ENCODE measurements around the gene NANOS2. TPM values are rescaled to one million over a fixed set of nuclear protein-coding genes. Genes with fewer than 3 reads are reported as not detected.

Gene NANOS2
- total and polyA plus RNA-seq, 9 of the 15 experiments (the other 6 are each of a cell fraction or from before 2014, with no cell fraction given): not detected

GRCh38 chr19:45886427-45887199 lies 28.0 kb downstream of the NANOS2 start:
- peak overlapping the region; percentile 94 for H3K27ac ChIP-seq (ENCODE audit: extremely low read depth, low read depth, low read length)
- DNase-seq (ENCODE audit: extremely low read depth in 1 of 4, low spot score in 3 of 4) (peak; percentile 85 to 96 (median 90)), ATAC-seq (peak; percentile 74), FAIRE-seq (peak; percentile 97)
- H2AFZ ChIP-seq (ENCODE audit: low read depth, low read length): peak overlapping the region; percentile 93
- no peaks in the 10 kb centered on the region for H3K9me1 ChIP-seq (ENCODE audit: control insufficient read depth, insufficient read depth, low read length)
- intact Hi-C loops (cut with micrococcal nuclease) (no loop called here), in situ Hi-C loops (cut with MboI) (no loop called here)
- peak overlapping the region; percentile 87 for H3K4me2 ChIP-seq (ENCODE audit: insufficient read depth, low read length)
- ChIA-PET POLR2A (interaction anchor here (0.6 to 2.3 kb wide), 10 partner anchors 12 to 524 kb away, joined by 3 to 12 read pairs (median 4); partner anchors contain the start of genes FOXA3, MYPOP and NANOS2), CTCF (ENCODE audit: low intra/inter-chr PET ratio) (interaction anchor here (0.6 to 2.6 kb wide), 4 partner anchors 22 to 216 kb away, joined by 3 to 14 read pairs (median 6); partner anchors contain the start of genes FOXA3 and SYMPK)
- no peaks in the 10 kb centered on the region for H3K9me3 ChIP-seq (replicated peaks; ENCODE audit: control insufficient read depth, insufficient read depth, low read depth, low read length)
- H3K9ac ChIP-seq (ENCODE audit: insufficient read depth in 1 of 2, low read depth in 2 of 2, low read length in 2 of 2): peak overlapping the region; percentile 80 to 97
- H3K36me3 ChIP-seq (ENCODE audit: control insufficient read depth, insufficient read depth, low read length): peaks cover 13% of the 10 kb centered on the region; the same call in 1 of the 3 replicates
- H3K4me3 ChIP-seq: peak overlapping the region; percentile 58
- H3K4me1 ChIP-seq (replicated peaks in 1 of 2; ENCODE audit: control insufficient read depth in 2 of 2, insufficient read depth in 2 of 2, low read length in 2 of 2): peaks cover 37 to 63% of the 10 kb centered on the region in 2 experiments; a peak in 4 of 5 replicates
- WGBS (ENCODE audit: insufficient coverage, low coverage, missing lambda C conversion rate): 2% methylated on average over 28 of the region's 32 CpGs
- peaks cover 25% of the 10 kb centered on the region for H3K79me2 ChIP-seq (ENCODE audit: control insufficient read depth, insufficient read depth, low read length)
- BruUV-seq (replicated peaks): no TSS peak
- H3K27me3 ChIP-seq (ENCODE audit: control insufficient read depth in 2 of 2, insufficient read depth in 2 of 2, low read length in 2 of 2): no peaks in the 10 kb centered on the region
- H4K20me1 ChIP-seq (replicated peaks; ENCODE audit: control insufficient read depth, insufficient read depth, low read length): no peaks in the 10 kb centered on the region
- TF ChIP-seq JUN (IDR thresholded peaks at IDR 0.05; ENCODE audit: borderline replicate concordance, low read depth, low read length): peak; percentile 11; the same call in 1 of the 2 replicates
- no peak for TF ChIP-seq JUN (CRISPR knock-in tag; IDR thresholded peaks at IDR 0.05; ENCODE audit: borderline replicate concordance)
- TF ChIP-seq THRB (CRISPR knock-in tag; conservative IDR thresholded peaks at IDR 0.05): 0 out of 2 replicates have a peak, but pooled peaks have one; percentile 71
- no peak for TF ChIP-seq SMAD3 (CRISPR knock-in tag; conservative IDR thresholded peaks at IDR 0.05)
- TF ChIP-seq EGR1 (conservative IDR thresholded peaks at IDR 0.05): 0 out of 2 replicates have a peak, but pooled peaks have one; percentile 2
- TF ChIP-seq CCNT2 (IDR thresholded peaks at IDR 0.05; ENCODE audit: borderline replicate concordance, extremely low read depth, insufficient read length, low read depth, low read length): no peak
- peak; percentile 53 for TF ChIP-seq ETV1 (tag; conservative IDR thresholded peaks at IDR 0.05; ENCODE audit: low read depth)
- TF ChIP-seq NR2C1 (IDR thresholded peaks at IDR 0.05): peak; percentile 57; the same call in 1 of the 2 replicates
- TF ChIP-seq NR2C1 (tag; IDR thresholded peaks at IDR 0.05): peak; percentile 46; the same call in 1 of the 2 replicates
- TF ChIP-seq E2F1 (CRISPR knock-in tag; IDR thresholded peaks at IDR 0.05): peak; percentile 78
- no peak for TF ChIP-seq PHB2 (IDR thresholded peaks at IDR 0.05; ENCODE audit: low read depth)
- peak in 1 of 2 experiments; percentile 91 for TF ChIP-seq AFF1 (IDR thresholded peaks at IDR 0.05; ENCODE audit: low read depth in 1 of 2, partially characterized antibody in 2 of 2)
- TF ChIP-seq ZNF316 (IDR thresholded peaks at IDR 0.05): no peak

Measured in K562 (cell line).